Endothelial cell of coronary artery (primary cell): Measurements from ENCODE around the gene FOXM1. TPM values are rescaled to one million over a fixed set of nuclear protein-coding genes. Genes with fewer than 3 reads are reported as not detected.

ENCODE experiments used
- total RNA-seq: library from RNA; depleted of rRNA; stranded (reverse); fragments of >200 nt; gene quantifications from 2 replicates; pipeline ENCODE4 v1.2.3, GENCODE V29; 2014

FOXM1 gene, protein sequence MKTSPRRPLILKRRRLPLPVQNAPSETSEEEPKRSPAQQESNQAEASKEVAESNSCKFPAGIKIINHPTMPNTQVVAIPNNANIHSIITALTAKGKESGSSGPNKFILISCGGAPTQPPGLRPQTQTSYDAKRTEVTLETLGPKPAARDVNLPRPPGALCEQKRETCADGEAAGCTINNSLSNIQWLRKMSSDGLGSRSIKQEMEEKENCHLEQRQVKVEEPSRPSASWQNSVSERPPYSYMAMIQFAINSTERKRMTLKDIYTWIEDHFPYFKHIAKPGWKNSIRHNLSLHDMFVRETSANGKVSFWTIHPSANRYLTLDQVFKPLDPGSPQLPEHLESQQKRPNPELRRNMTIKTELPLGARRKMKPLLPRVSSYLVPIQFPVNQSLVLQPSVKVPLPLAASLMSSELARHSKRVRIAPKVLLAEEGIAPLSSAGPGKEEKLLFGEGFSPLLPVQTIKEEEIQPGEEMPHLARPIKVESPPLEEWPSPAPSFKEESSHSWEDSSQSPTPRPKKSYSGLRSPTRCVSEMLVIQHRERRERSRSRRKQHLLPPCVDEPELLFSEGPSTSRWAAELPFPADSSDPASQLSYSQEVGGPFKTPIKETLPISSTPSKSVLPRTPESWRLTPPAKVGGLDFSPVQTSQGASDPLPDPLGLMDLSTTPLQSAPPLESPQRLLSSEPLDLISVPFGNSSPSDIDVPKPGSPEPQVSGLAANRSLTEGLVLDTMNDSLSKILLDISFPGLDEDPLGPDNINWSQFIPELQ
- 5.3 and 6.2 TPM in 2 replicates for total RNA-seq

DNA sequence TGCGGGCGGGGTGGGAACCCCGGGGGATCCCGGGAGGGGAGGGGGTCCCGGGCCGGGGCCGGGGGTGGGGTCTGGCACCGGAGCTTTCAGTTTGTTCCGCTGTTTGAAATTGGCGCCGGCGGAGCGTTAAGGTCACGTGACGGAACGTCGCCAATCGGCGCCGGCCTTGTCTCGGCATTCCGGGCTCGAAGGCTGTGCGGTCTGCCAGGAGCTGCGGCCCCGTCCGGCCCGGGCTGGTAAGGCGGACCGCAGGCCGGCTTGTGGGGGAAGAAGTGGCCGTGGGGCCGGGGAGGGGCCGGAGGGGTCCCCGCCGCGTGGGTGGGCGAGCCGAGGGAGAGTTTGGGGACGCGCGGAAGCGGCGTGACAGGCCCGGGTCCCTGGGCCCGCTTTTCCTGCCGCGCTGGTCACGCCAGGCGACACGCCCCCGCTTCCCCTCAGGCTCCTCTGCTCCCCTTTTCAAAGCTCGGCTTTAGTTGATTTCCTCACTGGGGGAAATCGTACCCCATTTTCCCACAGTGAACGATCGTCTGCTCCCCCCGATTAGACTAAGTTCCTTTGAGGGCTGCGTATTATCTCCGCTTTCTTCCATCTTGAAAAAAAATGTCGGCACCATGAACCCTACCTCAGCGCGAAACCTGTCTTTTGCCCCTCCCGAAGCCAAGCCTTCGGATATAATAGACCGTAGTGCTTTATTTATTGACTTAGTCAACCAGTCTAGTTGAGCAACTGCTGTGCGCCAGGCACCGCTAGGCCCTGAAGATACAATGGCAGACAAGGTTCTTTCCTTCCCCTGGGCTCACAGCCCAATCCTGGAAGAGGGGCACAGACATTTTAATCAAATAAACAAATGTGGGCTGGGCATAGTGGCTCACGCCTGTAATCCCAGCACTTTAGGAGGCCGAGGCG, at the start of gene FOXM1, which contains the start of gene RHNO1:
FOXM1 (minus strand) TSS at position 128 of the 906 bp plus-strand sequence. CDS start 2,696 bp downstream, outside the sequence.
RHNO1 (plus strand) TSS at position 177 of the 906 bp plus-strand sequence. CDS start 8,144 bp downstream, outside the sequence.

DNA sequence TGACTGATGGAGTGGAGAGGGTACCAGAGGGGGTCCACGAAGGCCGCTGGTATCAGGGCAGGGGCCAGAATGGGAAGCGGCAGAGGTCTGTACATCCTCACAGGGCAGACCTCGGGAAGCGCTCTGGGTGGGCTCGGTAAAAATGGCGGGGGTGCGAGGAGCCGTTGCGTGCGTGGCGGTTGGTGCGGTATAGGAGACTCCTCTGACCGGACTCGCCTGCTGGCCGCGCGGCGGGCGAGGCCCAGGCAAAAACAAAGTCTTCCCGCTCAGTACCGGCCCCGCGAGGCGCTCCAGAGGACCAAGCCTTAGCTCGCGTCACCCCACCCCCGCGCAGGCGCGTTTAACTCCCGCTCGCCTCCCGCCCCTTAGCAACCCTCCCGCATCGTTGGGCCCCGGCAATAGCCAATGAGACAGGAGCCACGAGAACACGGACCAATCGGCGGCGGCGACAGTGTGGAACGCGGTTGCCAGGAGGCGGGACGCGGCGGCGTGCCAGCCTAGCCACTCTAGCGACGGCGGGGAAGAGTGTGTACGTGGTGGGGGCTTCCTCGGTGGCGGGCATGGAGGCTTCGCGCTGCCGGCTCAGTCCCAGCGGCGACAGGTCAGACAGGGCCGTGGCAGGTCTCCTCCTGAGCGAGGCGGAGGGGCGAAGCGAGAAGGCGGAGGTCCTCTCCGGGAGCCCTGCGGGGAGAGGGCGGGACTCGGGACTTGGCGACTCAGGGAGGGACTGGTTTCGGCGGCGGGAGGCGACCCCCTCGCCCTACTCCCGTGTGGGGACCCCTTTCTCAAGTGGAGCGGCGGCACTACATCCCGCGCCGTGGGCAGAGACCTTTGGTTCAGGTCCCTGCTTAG, 13.6 kb upstream of the FOXM1 start, which contains the start of gene TULP3:
TULP3 (plus strand) TSS at position 504 of the 852 bp plus-strand sequence; CDS start at position 561, 57 bp downstream.

DNA sequence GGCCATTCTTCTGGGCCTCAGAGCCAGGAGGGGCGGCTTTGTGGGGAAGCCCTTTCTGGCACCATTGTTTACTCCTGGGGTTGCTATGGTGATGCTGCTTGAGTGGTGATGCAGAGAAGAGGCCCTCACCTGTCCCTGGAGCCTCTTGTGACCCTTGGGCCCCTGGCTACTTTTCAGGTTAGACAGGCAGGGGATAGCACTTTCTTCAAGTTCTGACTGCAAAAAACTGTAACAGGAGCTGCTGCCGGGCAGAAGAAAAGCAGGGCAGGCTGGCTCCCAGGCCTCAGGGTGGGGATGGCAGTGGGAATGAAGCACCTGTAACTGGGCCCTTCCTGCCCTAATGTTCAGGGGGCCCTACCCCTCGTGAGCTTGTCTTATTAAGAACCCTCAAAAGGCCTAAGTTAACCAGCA, 19.9 kb downstream of the FOXM1 start, which contains the start of gene TEX52:
TEX52 (minus strand) TSS at position 19 of the 411 bp plus-strand sequence; CDS start at position 6, 13 bp downstream.

DNA sequence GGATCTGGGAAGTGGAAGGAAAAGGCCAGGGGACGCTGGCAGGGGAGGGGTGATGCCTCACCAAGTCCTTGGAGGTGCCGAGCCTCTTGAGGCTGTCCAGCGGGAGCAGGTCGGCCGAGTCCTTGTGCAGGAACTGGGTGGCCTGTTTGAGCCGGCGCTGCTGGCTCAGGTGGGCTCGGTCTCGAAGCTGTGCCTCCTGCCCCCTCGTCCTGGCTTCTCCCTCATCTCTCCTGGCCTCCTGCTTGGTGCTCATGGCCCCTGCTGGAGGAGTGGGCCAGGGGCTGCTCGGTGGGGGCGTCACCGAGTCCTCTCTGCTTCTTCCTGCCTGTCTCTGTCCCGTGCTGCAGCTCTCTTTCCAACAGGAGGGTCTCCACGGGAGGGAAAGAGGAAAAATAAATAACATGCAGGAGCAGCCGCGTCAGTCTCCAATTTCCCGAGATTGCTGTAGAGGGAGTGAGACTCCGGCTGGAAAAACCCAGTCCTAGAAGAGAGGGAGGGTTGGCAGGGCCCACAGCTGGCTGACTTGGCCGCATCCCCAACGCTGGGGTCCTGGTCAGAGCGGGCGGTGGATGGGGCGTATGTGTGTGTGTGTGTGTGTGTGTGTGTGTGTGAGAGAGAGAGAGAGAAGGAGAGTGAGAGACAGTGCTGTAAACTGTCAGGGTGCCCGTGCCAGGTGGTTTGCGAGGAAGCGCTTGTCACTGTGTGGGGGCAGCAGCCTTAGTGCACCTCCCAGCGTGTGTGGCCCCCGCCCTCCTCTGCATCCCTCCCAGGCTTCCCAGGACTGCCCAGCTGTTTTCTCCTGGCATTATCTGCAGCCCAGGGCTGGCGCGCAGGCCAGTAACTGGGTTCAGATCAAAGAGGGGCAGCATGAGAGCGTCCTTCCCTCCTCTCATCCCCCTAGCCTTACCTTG, 42.1 kb downstream of the FOXM1 start, which contains the start of gene NRIP2:
NRIP2 (minus strand) TSS at position 455 of the 911 bp plus-strand sequence; CDS start at position 403, 52 bp downstream.

DNA sequence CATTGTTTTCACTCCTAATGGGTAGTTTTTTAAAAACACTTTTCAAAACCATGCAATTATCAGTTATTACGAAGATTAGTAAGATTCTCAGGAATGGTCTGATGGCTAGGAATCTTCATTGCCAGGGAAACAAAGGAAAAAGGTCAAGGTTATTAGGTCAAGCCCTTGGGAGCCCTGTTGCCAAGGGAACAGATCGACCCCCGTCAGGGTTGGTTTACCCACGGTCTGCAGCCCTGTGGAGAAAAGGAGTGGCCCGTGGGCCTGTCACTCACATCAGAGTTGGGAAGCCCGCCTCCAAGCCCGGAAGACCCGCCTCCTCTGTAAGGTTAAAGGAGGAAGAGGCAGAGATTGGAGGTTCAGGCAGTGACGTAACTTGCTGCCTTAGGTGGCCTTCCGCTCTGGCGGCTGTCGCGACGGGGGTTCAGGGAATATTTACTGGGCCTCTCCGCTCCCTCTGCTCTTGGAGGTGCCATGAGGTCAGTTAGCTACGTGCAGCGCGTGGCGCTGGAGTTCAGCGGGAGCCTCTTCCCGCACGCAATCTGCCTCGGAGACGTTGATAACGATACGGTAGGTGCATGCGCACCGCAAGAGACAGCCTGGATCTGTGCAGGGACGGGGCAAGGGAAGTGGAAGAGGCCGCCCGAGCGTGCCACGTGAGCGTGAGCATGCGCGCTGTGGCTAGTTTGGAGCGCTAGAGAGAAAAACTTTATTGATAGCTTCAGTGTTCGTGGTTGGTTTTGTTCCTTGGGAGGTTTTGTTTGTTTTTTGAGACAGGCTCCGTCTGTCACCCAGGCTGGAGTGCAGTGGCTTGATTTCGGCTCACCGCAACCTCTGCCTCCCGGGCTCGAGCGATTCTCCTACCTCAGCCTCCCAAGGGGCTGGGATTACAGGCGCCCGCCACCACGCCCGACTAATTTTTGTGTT, 64.4 kb downstream of the FOXM1 start, which contains the start of gene ITFG2:
ITFG2 (plus strand) TSS at position 379 of the 924 bp plus-strand sequence; CDS start at position 472, 93 bp downstream.

Other genes starting within 250 kb of the FOXM1 start
- gene FKBP4, start 82.2 kb downstream of the FOXM1 start, total RNA-seq, result 62.3 and 89.3 TPM in 2 replicates
- gene ITFG2, start 64.5 kb downstream of the FOXM1 start, total RNA-seq, result 13.4 and 17.0 TPM in 2 replicates
- not detected in 2 replicates for gene NRIP2, start 42.1 kb downstream of the FOXM1 start, total RNA-seq
- gene TEX52, start 20.1 kb downstream of the FOXM1 start, total RNA-seq, result not detected in 2 replicates
- gene RHNO1, start within 50 bp of the FOXM1 start, total RNA-seq, result 12.0 and 15.4 TPM in 2 replicates
- gene TULP3, start 13.7 kb upstream of the FOXM1 start, total RNA-seq, result 11.0 and 12.2 TPM in 2 replicates
- gene TEAD4, start 82.2 kb upstream of the FOXM1 start, total RNA-seq, result 19.8 and 25.7 TPM in 2 replicates
- gene TSPAN9, start 200.2 kb upstream of the FOXM1 start, total RNA-seq, result 58.6 and 64.8 TPM in 2 replicates